Panc1 (cell line): Measurements from ENCODE around the gene HBP1.

Experiments used
- CTCF ChIP-seq: fragments of 450-650 bp; IDR thresholded peaks from 2 replicates; pipeline ENCODE4 v1.5.1; 2017; ENCODE audit warnings: mild to moderate bottlenecking
- POLR2AphosphoS5 ChIP-seq: IDR thresholded peaks from 2 replicates; pipeline ENCODE4 v1.6.1; 2012; ENCODE audit warnings: mild to moderate bottlenecking, low read depth, low read length, moderate library complexity
- REST ChIP-seq, 2 experiments: IDR thresholded peaks; 2 replicates each; pipeline ENCODE4 v1.6.1; 2011 to 2012; ENCODE audit warnings: low read depth in 2 of 2, control low read depth in 1 of 2, low read length in 1 of 2, mild to moderate bottlenecking in 1 of 2, moderate library complexity in 1 of 2; ENCODE audit not compliant: insufficient read depth in 1 of 2

GRCh38 chr7:107149863-107150262 is 18.9 kb upstream of the HBP1 start:
- TF ChIP-seq POLR2AphosphoS5 (no peak), CTCF (no peak), REST (IDR thresholded peaks at IDR 0.05; ENCODE audit: insufficient read depth in 1 of 2, low read depth in 2 of 2, low read length in 1 of 2) (no peak)
